ENCODE results near the gene CYTH1.

DNA sequence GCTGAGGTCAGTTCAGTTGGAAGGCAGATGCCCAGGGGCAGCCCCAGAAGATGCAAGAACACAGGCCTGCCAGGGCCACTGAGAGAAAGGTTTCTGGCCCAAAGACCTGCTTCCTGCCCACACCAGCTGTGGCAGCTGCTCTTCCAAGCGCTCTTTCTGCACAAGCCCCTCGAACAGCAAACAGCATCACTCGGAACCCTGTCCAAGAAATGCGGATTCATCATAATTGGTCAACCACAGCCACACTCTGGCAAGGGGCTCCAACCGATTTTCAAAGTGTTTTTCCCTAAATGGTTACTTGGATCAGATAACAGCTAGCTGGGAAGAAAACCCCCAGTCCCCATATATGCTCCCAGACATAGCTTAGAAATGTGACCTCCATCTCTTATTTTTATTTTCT is 133.8 kb downstream of the CYTH1 start:
- TF ChIP-seq REST (IDR thresholded peaks at IDR 0.05; ENCODE audit: borderline replicate concordance), result no peak
- TF ChIP-seq SMC3 (conservative IDR thresholded peaks at IDR 0.05; ENCODE audit: poor library complexity), result no peak
- TF ChIP-seq CTCF (IDR thresholded peaks at IDR 0.05; ENCODE audit: poor library complexity, severe bottlenecking), result no peak
- no peak for TF ChIP-seq MXI1 (conservative IDR thresholded peaks at IDR 0.05; ENCODE audit: poor library complexity, severe bottlenecking)
- no peak for TF ChIP-seq POLR2AphosphoS5 (IDR thresholded peaks at IDR 0.05)
- no peak for TF ChIP-seq EP300 (conservative IDR thresholded peaks at IDR 0.05; ENCODE audit: poor library complexity, severe bottlenecking)
- no peak for TF ChIP-seq TAF1 (IDR thresholded peaks at IDR 0.05; ENCODE audit: low read depth)
- TF ChIP-seq EZH2 (IDR thresholded peaks at IDR 0.05; ENCODE audit: borderline replicate concordance, insufficient read depth, low read length, poor library complexity, severe bottlenecking), result no peak

Data from neural cell (in vitro differentiated cells).